Prostate gland (tissue), 2 donors: ENCODE data around the gene LIME1. TPM values are rescaled to one million over a fixed set of nuclear protein-coding genes. Genes with fewer than 3 reads are reported as not detected.

Source experiments
- DNase-seq: peaks from one replicate; pipeline ENCODE4 v3.0.0-alpha.2; 2019; ENCODE audit warnings: low spot score
- H3K27ac ChIP-seq, 2 donors: fragments of 200-600 bp; sonication (generic); 2 replicates each; pipeline ENCODE4 v1.5.1; 2017 to 2019
- H3K27me3 ChIP-seq: fragments of 200-600 bp; sonication (generic); replicated peaks from 2 replicates; pipeline ENCODE4 v1.5.1; 2019; ENCODE audit not compliant: insufficient read depth
- H3K36me3 ChIP-seq, 2 donors: fragments of 200-600 bp; sonication (generic); 1 replicate in 1 of 2; 2 replicates in 1 of 2; pipeline versions ENCODE4 v1.5.1 to v1.8.1; 2017 to 2019
- H3K4me1 ChIP-seq: fragments of 200-600 bp; sonication (generic); replicated peaks from 2 replicates; pipeline ENCODE4 v1.5.1; 2019
- H3K4me3 ChIP-seq, 2 donors: fragments of 200-600 bp; sonication (generic); 2 replicates each; pipeline ENCODE4 v1.5.1; 2017 to 2019
- H3K9me3 ChIP-seq: fragments of 200-600 bp; sonication (generic); 2 replicates; pipeline ENCODE4 v1.5.1; 2017
- CTCF ChIP-seq, 4 experiments: fragments of 200-600 bp in 2 of 4; fragments of 450-650 bp in 2 of 4; sonication (generic) in 2 of 4; IDR thresholded peaks; 1 replicate in 3 of 4; 2 replicates in 1 of 4; pipeline ENCODE4 v1.5.1; 2016 to 2019; ENCODE audit warnings: antibody characterized with exemption in 4 of 4, mild to moderate bottlenecking in 2 of 4, moderate library complexity in 2 of 4
- POLR2A ChIP-seq: fragments of 450-650 bp; IDR thresholded peaks from one replicate; pipeline ENCODE4 v1.6.1; 2016; ENCODE audit warnings: antibody characterized with exemption, mild to moderate bottlenecking
- POLR2AphosphoS5 ChIP-seq: sonication (generic); formaldehyde crosslinking; IDR thresholded peaks from one replicate; pipeline ENCODE4 v1.6.1; 2017; ENCODE audit warnings: antibody characterized with exemption
- WGBS: methylation state at CpG from one replicate; pipeline ENCODE4 v1.1.5; 2018; 5-methylcytosine and 5-hydroxymethylcytosine counted together
- intact Hi-C: fragments of 100-400 bp; cut with DNase I; formaldehyde crosslinking; loops from one replicate; pipeline ENCODE4 v1.14.2; 2022
- total RNA-seq, 2 donors: library from RNA; depleted of rRNA; stranded (reverse); fragments of >200 nt; gene quantifications; one replicate each; pipeline ENCODE4 v1.1.0, GENCODE V29; 2016

The LIME1 gene
- total RNA-seq, 2 donors from 2014 or later = 35.0 to 44.4 TPM

DNA sequence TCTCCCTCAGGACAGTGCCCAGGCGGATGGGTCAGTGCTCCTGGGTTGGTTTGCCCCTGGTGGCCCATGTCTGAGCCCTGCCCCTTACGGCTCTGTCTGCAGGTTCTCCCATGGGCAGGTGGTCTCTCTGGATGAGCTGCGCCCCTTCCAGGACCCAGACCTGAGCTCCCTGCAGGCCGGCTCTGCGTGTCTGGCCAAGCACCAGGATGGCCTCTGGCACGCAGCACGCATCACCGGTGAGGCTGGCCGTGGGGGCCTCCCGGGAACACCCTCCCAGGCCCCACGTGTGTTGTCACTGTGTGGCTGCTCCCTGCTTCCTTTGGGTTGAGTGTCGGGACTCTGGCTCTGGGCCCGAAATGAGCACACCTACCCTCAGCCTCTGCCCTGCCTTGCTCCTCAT lies 3.3 kb upstream of the LIME1 start:
- Histone ChIP-seq H3K4me3 (no peak overlapping the region), H3K27me3 (no peaks in the 10 kb centered on the region), H3K4me1 (peaks cover under 1% of the 10 kb centered on the region), H3K27ac (no peak overlapping the region), H3K9me3 (no peaks in the 10 kb centered on the region), H3K36me3 (peaks cover 4% of the 10 kb centered on the region in 2 donors)
- intact Hi-C loops = no loop called here
- no peak for DNase-seq
- 93% methylated on average over 13 of the region's 13 CpGs for WGBS
- TF ChIP-seq POLR2A (no peak), CTCF (IDR thresholded peaks at IDR 0.05) (no peak), POLR2AphosphoS5 (no peak)

GRCh38 chr20:63733579-63734081 lies 2.8 kb upstream of the LIME1 start:
- no peaks in the 10 kb centered on the region for H3K27me3 ChIP-seq
- H3K36me3 ChIP-seq = peaks cover 4% of the 10 kb centered on the region in 2 donors
- intact Hi-C loops = no loop called here
- peaks cover 6% of the 10 kb centered on the region for H3K4me1 ChIP-seq
- H3K27ac ChIP-seq = no peak overlapping the region
- no peak for TF ChIP-seq POLR2AphosphoS5
- no peak for TF ChIP-seq CTCF (IDR thresholded peaks at IDR 0.05)
- no peak for TF ChIP-seq POLR2A
- no peak overlapping the region for H3K4me3 ChIP-seq
- no peaks in the 10 kb centered on the region for H3K9me3 ChIP-seq
- 91% methylated on average over 18 of the region's 18 CpGs for WGBS
- DNase-seq = no peak

DNA sequence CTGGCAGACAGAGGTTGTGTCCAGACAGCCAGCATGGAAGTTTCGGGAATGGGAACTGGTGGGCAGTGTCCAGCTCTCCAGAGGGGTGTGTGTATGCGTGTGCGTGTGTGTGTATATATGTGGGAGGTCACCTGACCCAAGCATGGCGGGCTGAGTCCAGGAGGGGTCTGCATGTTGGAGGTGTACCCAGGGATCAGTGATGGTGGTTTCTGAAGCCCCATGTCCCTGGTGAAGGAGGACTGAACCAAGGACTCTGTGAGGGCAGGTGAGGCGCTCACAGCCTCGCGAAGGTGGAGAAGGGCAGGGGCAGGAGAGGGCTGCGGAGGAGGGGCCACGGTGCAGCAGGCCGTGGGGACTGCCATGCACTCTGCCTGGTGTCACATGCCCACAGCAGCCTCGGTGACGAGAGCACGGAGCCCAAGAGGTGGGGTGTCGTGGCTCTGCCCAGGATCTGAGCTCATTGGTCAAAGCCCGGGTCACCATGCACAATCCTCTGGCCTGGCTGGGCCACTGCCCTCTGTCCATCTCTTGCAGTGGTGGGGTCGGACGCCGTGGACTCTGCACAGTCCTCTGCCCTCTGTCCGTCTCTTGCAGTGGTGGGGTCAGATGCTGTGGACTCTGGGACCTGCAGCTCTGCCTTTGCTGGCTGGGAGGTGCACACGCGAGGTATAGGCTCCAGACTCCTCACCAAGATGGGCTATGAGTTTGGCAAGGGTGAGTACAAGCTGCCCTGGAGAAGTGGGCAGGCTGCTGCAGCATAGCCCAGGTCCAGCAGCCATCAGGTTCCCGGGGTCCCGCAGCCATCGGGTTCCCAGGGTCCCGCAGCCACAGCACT lies 2.1 kb upstream of the LIME1 start:
- WGBS = 95% methylated on average over 18 of the region's 25 CpGs
- H3K4me1 ChIP-seq = peaks cover 12% of the 10 kb centered on the region
- H3K4me3 ChIP-seq = no peak overlapping the region
- DNase-seq = no peak
- H3K27ac ChIP-seq = no peak overlapping the region
- H3K36me3 ChIP-seq = peaks cover 4% of the 10 kb centered on the region in 2 donors
- intact Hi-C loops = no loop called here
- no peaks in the 10 kb centered on the region for H3K9me3 ChIP-seq
- no peak for TF ChIP-seq POLR2AphosphoS5
- no peak for TF ChIP-seq CTCF (IDR thresholded peaks at IDR 0.05)
- TF ChIP-seq POLR2A = no peak
- H3K27me3 ChIP-seq = no peaks in the 10 kb centered on the region

DNA sequence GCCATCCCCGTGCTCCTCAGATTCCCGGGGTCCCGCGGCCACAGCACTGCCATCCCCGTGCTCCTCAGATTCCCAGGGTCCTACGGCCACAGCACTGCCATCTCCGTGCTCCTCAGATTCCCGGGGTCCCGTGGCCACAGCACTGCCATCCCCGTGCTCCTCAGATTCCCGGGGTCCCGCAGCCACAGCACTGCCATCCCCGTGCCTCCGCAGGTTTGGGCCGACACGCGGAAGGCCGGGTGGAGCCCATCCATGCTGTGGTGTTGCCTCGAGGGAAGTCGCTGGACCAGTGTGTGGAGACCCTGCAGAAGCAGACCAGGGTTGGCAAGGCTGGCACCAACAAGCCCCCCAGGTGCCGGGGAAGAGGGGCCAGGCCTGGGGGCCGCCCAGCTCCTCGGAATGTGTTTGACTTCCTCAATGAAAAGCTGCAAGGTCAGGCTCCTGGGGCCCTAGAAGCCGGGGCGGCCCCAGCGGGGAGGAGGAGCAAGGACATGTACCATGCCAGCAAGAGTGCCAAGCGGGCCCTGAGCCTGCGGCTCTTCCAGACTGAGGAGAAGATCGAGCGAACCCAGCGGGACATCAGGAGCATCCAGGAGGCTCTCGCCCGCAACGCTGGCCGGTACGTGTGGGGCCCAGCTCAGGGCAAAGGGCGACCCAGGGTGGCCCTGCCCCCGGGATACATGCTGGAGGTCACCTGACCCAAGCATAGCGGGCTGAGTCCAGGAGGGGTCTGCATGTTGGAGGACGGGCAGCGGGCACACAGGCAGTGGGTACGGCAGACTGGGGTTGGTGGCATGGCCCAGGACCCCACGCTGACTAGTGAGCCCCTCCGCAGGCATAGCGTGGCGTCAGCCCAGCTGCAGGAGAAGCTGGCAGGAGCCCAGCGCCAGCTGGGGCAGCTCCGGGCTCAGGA lies 1.3 kb upstream of the LIME1 start:
- H3K27me3 ChIP-seq = no peaks in the 10 kb centered on the region
- H3K4me1 ChIP-seq = peaks cover 12% of the 10 kb centered on the region
- intact Hi-C loops = loop anchor here (5.0 kb wide), 1 partner anchor 78 kb away; the partner anchor contains the start of gene RTEL1

More for the DNA sequence above, 1.3 kb upstream of the LIME1 start:
- Histone ChIP-seq H3K36me3 (peaks cover 4% of the 10 kb centered on the region in 2 donors), H3K27ac (no peak overlapping the region), H3K9me3 (no peaks in the 10 kb centered on the region), H3K4me3 (no peak overlapping the region)
- TF ChIP-seq POLR2A (no peak), CTCF (IDR thresholded peaks at IDR 0.05) (no peak), POLR2AphosphoS5 (no peak)
- DNase-seq = no peak
- WGBS = 87% methylated on average over 43 of the region's 48 CpGs
